Bronchial epithelial cell (primary cell): ENCODE data around the gene OR2T6. TPM values are rescaled to one million over a fixed set of nuclear protein-coding genes. Genes with fewer than 3 reads are reported as not detected.

Experiments
- DNase-seq: peaks from one replicate; pipeline ENCODE4 v3.0.0-alpha.2; 2010; ENCODE audit warnings: low read depth
- FAIRE-seq: peaks from 2 replicates; lab custom pipeline; 2011; peaks lifted over from hg19 to GRCh38; lab: Jason Lieb, UNC
- H3K27me3 ChIP-seq: 2 replicates; pipeline ENCODE4 v1.5.1; 2011; ENCODE audit warnings: low read length; ENCODE audit not compliant: control insufficient read depth, insufficient read depth
- H3K36me3 ChIP-seq: 2 replicates; pipeline ENCODE4 v1.5.1; 2011; ENCODE audit warnings: low read length; ENCODE audit not compliant: control insufficient read depth, insufficient read depth
- H3K4me3 ChIP-seq: 2 replicates; pipeline ENCODE4 v1.5.1; 2011; ENCODE audit warnings: mild to moderate bottlenecking, low read depth, low read length, control low read depth
- CTCF ChIP-seq: IDR thresholded peaks from 2 replicates; pipeline ENCODE4 v1.5.1; 2011; ENCODE audit warnings: mild to moderate bottlenecking, moderate library complexity, low read length, control low read depth, inconsistent platforms; ENCODE audit not compliant: insufficient read depth, severe bottlenecking
- total RNA-seq: library from RNA; depleted of rRNA; stranded (reverse); fragments of >200 nt; gene quantifications from 2 replicates; pipeline ENCODE4 v1.2.1, GENCODE V29; 2014

The OR2T6 gene
- total RNA-seq, 1 donor from 2014 or later = not detected

GRCh38 chr1:248366609-248367008 is 8.9 kb upstream of the OR2T6 start:
- DNase-seq (no peak), FAIRE-seq (no peak)
- no peaks in the 10 kb centered on the region for H3K27me3 ChIP-seq
- no peak for TF ChIP-seq CTCF
- no peak overlapping the region for H3K4me3 ChIP-seq
- H3K36me3 ChIP-seq = no peaks in the 10 kb centered on the region

DNA sequence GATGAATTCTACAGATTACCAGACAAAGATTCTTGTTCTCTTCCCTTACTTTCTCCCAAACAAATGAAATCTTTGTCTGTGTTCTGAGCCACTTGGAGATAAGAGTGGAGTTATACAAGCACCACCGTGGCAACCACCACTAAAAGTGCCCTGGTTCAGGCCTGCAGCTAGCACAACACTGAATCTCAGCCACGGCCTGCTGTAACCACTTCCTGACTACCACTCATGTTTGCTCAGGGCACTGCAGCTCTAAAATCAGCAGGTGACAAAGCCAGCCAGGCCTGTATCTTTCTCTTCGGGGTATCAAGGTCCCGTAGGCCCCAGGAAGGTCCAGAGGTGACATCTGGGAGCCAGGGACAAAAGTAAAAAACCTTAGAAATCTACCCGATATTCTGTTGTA is 3.2 kb upstream of the OR2T6 start:
- DNase-seq (no peak), FAIRE-seq (no peak)
- H3K36me3 ChIP-seq = no peaks in the 10 kb centered on the region
- no peak overlapping the region for H3K4me3 ChIP-seq
- no peaks in the 10 kb centered on the region for H3K27me3 ChIP-seq
- no peak for TF ChIP-seq CTCF

- TF ChIP-seq CTCF = no peak
- Histone ChIP-seq H3K4me3 (no peak overlapping the region), H3K27me3 (no peaks in the 10 kb centered on the region), H3K36me3 (no peaks in the 10 kb centered on the region)
- DNase-seq (no peak), FAIRE-seq (peak; percentile 60)
Measured at GRCh38 chr1:248373761-248374160, 1.8 kb upstream of the OR2T6 start.

GRCh38 chr1:248376916-248377315 is 1.4 kb downstream of the OR2T6 start:
- no peak for FAIRE-seq
- Histone ChIP-seq H3K36me3 (no peaks in the 10 kb centered on the region), H3K27me3 (no peaks in the 10 kb centered on the region), H3K4me3 (no peak overlapping the region)
- TF ChIP-seq CTCF = no peak
- DNase-seq = no peak

DNA sequence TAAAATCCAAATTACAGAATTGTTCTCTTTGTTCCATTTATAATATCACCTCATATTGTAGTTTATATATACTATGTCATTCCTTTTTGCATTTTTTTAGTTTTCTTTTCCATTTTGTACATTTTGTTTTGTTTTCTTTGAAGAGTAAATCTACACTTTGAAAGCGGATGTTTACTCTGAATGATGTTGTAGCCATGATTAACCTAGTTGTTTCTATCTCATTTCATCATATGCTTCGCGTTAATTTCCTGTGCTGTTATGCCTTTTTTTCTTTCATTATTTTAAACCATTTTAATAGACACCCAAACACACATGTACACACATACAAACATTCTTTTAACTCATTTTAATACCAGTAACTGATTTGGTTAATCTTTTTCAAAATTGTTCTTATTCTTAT is 5.3 kb downstream of the OR2T6 start:
- no peak overlapping the region for H3K4me3 ChIP-seq
- DNase-seq = no peak
- no peaks in the 10 kb centered on the region for H3K36me3 ChIP-seq
- no peak for FAIRE-seq
- TF ChIP-seq CTCF = no peak
- H3K27me3 ChIP-seq = no peaks in the 10 kb centered on the region

DNA sequence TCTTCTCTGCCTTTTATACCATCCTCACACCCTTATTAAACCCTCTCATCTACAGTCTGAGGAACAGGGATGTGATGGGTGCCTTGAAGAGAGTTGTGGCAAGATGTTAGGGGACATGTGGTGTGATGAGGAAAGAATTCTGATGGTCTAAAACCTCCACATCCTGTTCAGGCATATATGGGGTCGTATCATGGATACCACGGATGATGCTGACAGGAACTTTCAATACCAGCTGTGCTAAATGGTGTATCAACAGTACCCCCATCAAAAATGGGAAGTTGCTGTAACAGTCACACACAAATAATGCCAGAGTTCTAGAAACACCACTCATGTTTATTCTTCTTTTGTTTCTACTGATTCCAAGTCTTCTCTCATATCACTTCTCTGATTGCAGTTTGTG is 12.9 kb downstream of the OR2T6 start:
- no peak for FAIRE-seq
- H3K36me3 ChIP-seq = no peaks in the 10 kb centered on the region
- TF ChIP-seq CTCF = no peak
- no peaks in the 10 kb centered on the region for H3K27me3 ChIP-seq
- no peak for DNase-seq
- H3K4me3 ChIP-seq = no peak overlapping the region
